Endothelial cell of hepatic sinusoid (primary cell): Measurements from ENCODE around the gene HOXC5.
"Not testable (repeated sequence)": the region's sequence is repeated elsewhere in the genome, so short reads cannot be mapped to it uniquely, and the experiment has no call there.

Source experiments
- in situ Hi-C: cut with HindIII; loops from 2 replicates; pipeline ENCODE4 v1.10.0; 2017; ENCODE audit warnings: low sequenced_read_pairs

HOXC5 gene

GRCh38 chr12:54056110-54056509 is 23.3 kb downstream of the HOXC5 start:
- in situ Hi-C loops = no loop called here

- in situ Hi-C loops = no loop called here
Measured at GRCh38 chr12:54058128-54058768, 25.4 kb downstream of the HOXC5 start.

- in situ Hi-C loops = no loop called here
Measured at GRCh38 chr12:54059668-54060067, 26.8 kb downstream of the HOXC5 start.

GRCh38 chr12:54060174-54060974 is 27.5 kb downstream of the HOXC5 start:
- in situ Hi-C loops = no loop called here

- in situ Hi-C loops = no loop called here
Measured at GRCh38 chr12:54060975-54061778, 28.3 kb downstream of the HOXC5 start.

DNA sequence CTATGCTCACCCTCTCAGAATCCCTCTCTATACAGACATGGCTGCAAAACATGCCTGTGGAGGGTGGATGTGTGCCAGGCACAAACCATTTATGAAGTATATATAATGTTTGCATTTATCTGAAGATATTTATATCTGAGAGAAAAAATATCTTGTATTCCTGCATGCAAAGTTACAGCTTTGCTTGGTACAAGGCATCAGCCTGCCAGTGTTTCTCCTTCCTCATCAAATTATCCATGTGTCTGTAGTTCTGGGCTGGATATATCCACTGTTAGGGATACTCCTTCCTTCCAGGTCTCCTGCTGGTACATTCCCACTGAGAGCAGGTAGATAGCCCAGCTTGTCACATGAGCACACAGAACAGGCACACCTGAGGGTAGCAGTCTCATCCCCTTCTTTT is 32.8 kb downstream of the HOXC5 start:
- in situ Hi-C loops = no loop called here

GRCh38 chr12:54066408-54066807 is 33.6 kb downstream of the HOXC5 start:
- in situ Hi-C loops = no loop called here

- in situ Hi-C loops = no loop called here
Measured at GRCh38 chr12:54068418-54069070, 35.7 kb downstream of the HOXC5 start.

- in situ Hi-C loops = no loop called here
Measured at GRCh38 chr12:54071942-54072341, 39.1 kb downstream of the HOXC5 start.

GRCh38 chr12:54074308-54074707 is 41.5 kb downstream of the HOXC5 start:
- in situ Hi-C loops = no loop called here

GRCh38 chr12:54075409-54075808 is 42.6 kb downstream of the HOXC5 start:
- in situ Hi-C loops = no loop called here

GRCh38 chr12:54075974-54076373 is 43.1 kb downstream of the HOXC5 start:
- in situ Hi-C loops = no loop called here

DNA sequence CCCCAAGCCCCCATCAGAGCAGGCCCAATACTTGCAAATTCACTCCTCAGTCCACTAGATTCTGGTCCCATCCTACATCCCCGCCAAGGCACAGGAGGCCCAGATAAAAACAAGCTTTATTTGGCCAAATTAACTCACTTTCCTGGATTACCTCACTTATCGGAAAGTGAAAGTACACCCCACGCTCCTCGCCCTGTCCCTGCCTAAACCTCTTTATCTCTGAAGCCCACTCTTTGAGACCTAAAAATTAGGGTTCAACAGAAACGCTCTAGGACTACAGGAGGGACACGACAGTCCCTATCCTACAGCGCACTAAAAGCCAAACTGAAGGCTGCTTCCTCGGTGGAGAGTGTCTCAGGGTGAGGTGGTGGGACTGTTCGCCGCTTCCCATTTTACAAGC is 45.0 kb downstream of the HOXC5 start:
- in situ Hi-C loops = not testable (repeated sequence)

GRCh38 chr12:54079115-54079514 is 46.3 kb downstream of the HOXC5 start:
- in situ Hi-C loops = not testable (repeated sequence)

GRCh38 chr12:54080008-54080924 is 47.4 kb downstream of the HOXC5 start:
- in situ Hi-C loops = not testable (repeated sequence)

DNA sequence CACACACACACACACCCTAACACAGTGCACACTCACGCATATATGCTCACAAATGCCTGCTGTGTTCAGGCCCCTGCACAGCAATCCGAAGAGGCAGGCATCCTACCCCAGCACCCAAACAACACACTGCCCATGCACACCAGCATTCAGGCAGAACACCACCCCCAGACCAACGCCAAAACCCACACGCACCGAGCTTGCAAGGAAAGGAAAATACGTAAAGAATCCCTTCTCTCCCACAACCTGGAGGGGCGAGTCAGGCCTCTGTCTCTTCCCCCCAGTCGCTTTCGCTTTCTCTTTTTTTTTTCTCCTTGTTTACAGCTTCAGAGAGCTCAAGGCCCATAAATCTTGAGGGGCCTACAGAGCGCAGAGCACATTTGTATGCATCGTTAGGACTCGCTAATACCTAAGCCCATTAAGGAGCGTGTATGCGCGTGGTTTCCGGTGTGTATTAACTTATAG is 48.2 kb downstream of the HOXC5 start:
- in situ Hi-C loops = not testable (repeated sequence)

DNA sequence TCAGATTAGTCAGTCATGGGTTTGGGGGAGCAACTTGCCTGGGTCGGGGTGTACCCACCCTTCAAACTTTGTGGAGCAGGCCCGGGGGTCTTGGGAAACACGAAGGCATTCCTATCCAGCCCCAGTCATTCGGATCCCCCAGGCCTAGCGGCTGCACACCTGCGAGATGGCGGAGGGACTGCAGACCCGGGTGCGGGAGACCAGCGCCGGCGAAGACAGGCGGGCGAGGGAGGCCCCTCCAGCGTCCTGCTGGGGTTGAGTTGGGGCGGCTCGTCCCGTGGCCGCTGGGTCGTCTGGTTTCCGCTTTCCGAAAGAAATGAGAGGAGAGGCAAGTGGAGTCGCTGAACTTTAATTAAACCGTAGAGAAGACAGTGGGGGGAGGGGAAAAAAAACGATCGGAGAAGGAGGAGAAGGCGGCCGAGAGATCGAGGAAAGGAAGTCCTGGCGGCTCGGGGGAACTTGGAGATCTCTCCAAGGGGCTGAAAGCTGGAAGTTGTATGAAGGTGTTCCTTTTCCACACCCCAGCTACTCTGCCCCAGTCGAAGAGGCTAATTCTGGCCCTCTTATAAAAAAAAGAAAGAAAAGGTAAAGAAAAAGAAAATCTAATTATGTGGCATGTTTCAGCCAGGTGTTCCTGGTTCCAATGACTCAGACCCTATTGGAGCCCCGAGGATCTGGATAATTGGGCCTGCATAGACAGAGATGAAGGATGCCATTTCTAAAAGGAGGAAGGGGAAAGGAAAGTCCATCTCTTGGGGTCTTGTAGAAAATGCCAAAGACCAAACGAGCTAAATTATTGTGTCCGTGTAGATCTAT is 48.9 kb downstream of the HOXC5 start:
- in situ Hi-C loops = not testable (repeated sequence)

DNA sequence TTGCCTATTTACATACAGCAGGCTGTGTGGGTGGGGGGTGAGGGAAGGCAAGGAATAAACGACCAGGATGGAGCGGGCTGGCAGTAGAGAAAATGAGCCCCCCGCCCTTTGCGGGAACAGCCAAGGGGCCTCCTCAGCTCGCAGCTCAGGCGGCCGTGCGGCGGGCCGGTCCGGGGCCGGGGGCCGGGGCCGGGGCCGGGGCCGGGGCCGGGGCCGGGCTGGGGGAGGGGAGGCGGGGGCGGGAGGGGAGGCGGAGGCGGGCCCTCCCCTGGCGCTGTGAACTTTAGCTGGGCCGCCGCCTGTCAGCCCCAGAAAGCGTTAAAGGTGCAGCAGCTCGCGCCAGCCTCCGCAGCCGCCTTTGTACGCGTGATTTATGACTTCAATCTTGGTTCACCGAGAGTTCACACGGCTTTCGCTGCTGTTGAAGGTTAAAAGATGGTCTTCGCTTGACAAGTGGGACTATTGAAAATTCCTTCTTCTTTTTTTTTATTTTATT is 49.6 kb downstream of the HOXC5 start:
- in situ Hi-C loops = no loop called here
